H9 (cell line): Measurements from ENCODE around the gene KIF12. TPM values are rescaled to one million over a fixed set of nuclear protein-coding genes. Genes with fewer than 3 reads are reported as not detected.

ENCODE experiments used
- DNase-seq: peaks from one replicate; pipeline ENCODE4 v3.0.0-alpha.2; 2017
- H2AFZ ChIP-seq: one replicate; pipeline ENCODE4 v1.6.1; 2013; ENCODE audit warnings: mild to moderate bottlenecking, low read length, control low read depth, moderate library complexity
- H2AK5ac ChIP-seq: 2 replicates; pipeline ENCODE4 v1.6.1; 2013; ENCODE audit warnings: low read length, control low read depth, mixed read lengths; ENCODE audit not compliant: insufficient read length
- H2BK120ac ChIP-seq: one replicate; pipeline ENCODE4 v1.6.1; 2013; ENCODE audit warnings: low read depth, mild to moderate bottlenecking, low read length, control low read depth, inconsistent platforms; ENCODE audit not compliant: poor library complexity, severe bottlenecking
- H2BK12ac ChIP-seq: 2 replicates; pipeline ENCODE4 v1.6.1; 2013; ENCODE audit warnings: low read length, control low read depth, mixed read lengths, low read depth; ENCODE audit not compliant: insufficient read length
- H2BK15ac ChIP-seq: 2 replicates; pipeline ENCODE4 v1.6.1; 2013; ENCODE audit warnings: low read depth, low read length, control low read depth
- H2BK20ac ChIP-seq: one replicate; pipeline ENCODE4 v1.6.1; 2013; ENCODE audit warnings: low read depth, mild to moderate bottlenecking, low read length, control low read depth, inconsistent platforms; ENCODE audit not compliant: poor library complexity, severe bottlenecking
- H2BK5ac ChIP-seq: 2 replicates; pipeline ENCODE4 v1.6.1; 2013; ENCODE audit warnings: low read length, control low read depth, mixed read lengths; ENCODE audit not compliant: insufficient read length
- H3K14ac ChIP-seq: 2 replicates; pipeline ENCODE4 v1.6.1; 2013; ENCODE audit warnings: low read length, control low read depth; ENCODE audit not compliant: insufficient read depth
- H3K18ac ChIP-seq: 2 replicates; pipeline ENCODE4 v1.6.1; 2013; ENCODE audit warnings: low read depth, mild to moderate bottlenecking, mixed read lengths, low read length, control low read depth; ENCODE audit not compliant: insufficient read length
- H3K23ac ChIP-seq: 2 replicates; pipeline ENCODE4 v1.6.1; 2013; ENCODE audit warnings: low read length, control low read depth, mixed read lengths, low read depth; ENCODE audit not compliant: insufficient read length
- H3K23me2 ChIP-seq: 2 replicates; pipeline ENCODE4 v1.6.1; 2013; ENCODE audit warnings: low read depth, mild to moderate bottlenecking, mixed read lengths, low read length, control low read depth; ENCODE audit not compliant: insufficient read length, poor library complexity, severe bottlenecking
- H3K27ac ChIP-seq: 2 replicates; pipeline ENCODE4 v1.5.1; 2013; ENCODE audit warnings: low read length, control low read depth, mixed read lengths, low read depth; ENCODE audit not compliant: insufficient read length
- H3K27me3 ChIP-seq: 2 replicates; pipeline ENCODE4 v1.6.1; 2013; ENCODE audit warnings: low read length, control low read depth, inconsistent platforms; ENCODE audit not compliant: insufficient read depth
- H3K4ac ChIP-seq: 2 replicates; pipeline ENCODE4 v1.6.1; 2013; ENCODE audit warnings: low read depth, mild to moderate bottlenecking, control low read depth, inconsistent platforms, low read length, moderate library complexity
- H3K4me1 ChIP-seq: 2 replicates; pipeline ENCODE4 v1.6.1; 2013; ENCODE audit warnings: low read length, control low read depth, inconsistent platforms; ENCODE audit not compliant: insufficient read depth
- H3K4me2 ChIP-seq: 2 replicates; pipeline ENCODE4 v1.6.1; 2013; ENCODE audit warnings: low read length, control low read depth, mixed read lengths; ENCODE audit not compliant: insufficient read length, insufficient read depth
- H3K56ac ChIP-seq: 2 replicates; pipeline ENCODE4 v1.6.1; 2013; ENCODE audit warnings: low read depth, mild to moderate bottlenecking, mixed read lengths, low read length, control low read depth; ENCODE audit not compliant: insufficient read length
- H3K79me1 ChIP-seq: 2 replicates; pipeline ENCODE4 v1.6.1; 2013; ENCODE audit warnings: low read depth, mild to moderate bottlenecking, moderate library complexity, low read length, control low read depth, inconsistent platforms; ENCODE audit not compliant: insufficient read depth, poor library complexity, severe bottlenecking
- H3K79me2 ChIP-seq: 2 replicates; pipeline ENCODE4 v1.6.1; 2013; ENCODE audit warnings: low read length, control low read depth, inconsistent platforms; ENCODE audit not compliant: insufficient read depth
- H3K9ac ChIP-seq: 2 replicates; pipeline ENCODE4 v1.6.1; 2013; ENCODE audit warnings: low read length, control low read depth, mixed read lengths; ENCODE audit not compliant: insufficient read length; ENCODE audit errors: extremely low read depth
- H3K9me3 ChIP-seq: one replicate; pipeline ENCODE4 v1.6.1; 2013; ENCODE audit warnings: low read depth, low read length, inconsistent platforms; ENCODE audit not compliant: control insufficient read depth
- H3T11ph ChIP-seq: one replicate; pipeline ENCODE4 v1.6.1; 2013; ENCODE audit warnings: mild to moderate bottlenecking, low read length, control low read depth, inconsistent platforms
- H4K20me1 ChIP-seq: one replicate; pipeline ENCODE4 v1.6.1; 2013; ENCODE audit not compliant: control insufficient read depth, insufficient read length, insufficient read depth
- H4K5ac ChIP-seq: 2 replicates; pipeline ENCODE4 v1.6.1; 2013; ENCODE audit warnings: low read depth, mild to moderate bottlenecking, mixed read lengths, low read length, control low read depth; ENCODE audit not compliant: insufficient read length
- H4K8ac ChIP-seq: replicated peaks from 2 replicates; pipeline ENCODE4 v1.6.1; 2013; ENCODE audit warnings: low read length, control low read depth, mixed read lengths, low read depth; ENCODE audit not compliant: insufficient read length
- H4K91ac ChIP-seq: 2 replicates; pipeline ENCODE4 v1.6.1; 2013; ENCODE audit warnings: low read depth, mild to moderate bottlenecking, moderate library complexity, mixed read lengths, low read length, control low read depth; ENCODE audit not compliant: insufficient read length
- H3K27ac Mint-ChIP-seq, 3 experiments: 2 replicates in 2 of 3; 3 replicates in 1 of 3; pipeline ENCODE4 v1.8.0; 2020 to 2021; ENCODE audit warnings: mixed read lengths in 3 of 3, mild to moderate bottlenecking in 1 of 3, moderate library complexity in 1 of 3
- H3K27me3 Mint-ChIP-seq: 2 replicates; pipeline ENCODE4 v1.8.0; 2021; ENCODE audit warnings: low read depth, mild to moderate bottlenecking, moderate library complexity, mixed read lengths
- H3K36me3 Mint-ChIP-seq, 3 experiments: 2 replicates in 2 of 3; 3 replicates in 1 of 3; pipeline ENCODE4 v1.8.0; 2020 to 2021; ENCODE audit warnings: low read depth in 3 of 3, mixed read lengths in 3 of 3; ENCODE audit not compliant: insufficient read depth in 1 of 3
- H3K4me1 Mint-ChIP-seq, 2 experiments: 2 replicates each; pipeline ENCODE4 v1.8.0; 2020; ENCODE audit warnings: mixed read lengths in 2 of 2
- H3K4me3 Mint-ChIP-seq, 2 experiments: 2 replicates in 1 of 2; 3 replicates in 1 of 2; pipeline ENCODE4 v1.8.0; 2020 to 2021; ENCODE audit warnings: mild to moderate bottlenecking in 2 of 2, mixed read lengths in 2 of 2, moderate library complexity in 1 of 2
- H3K9me3 Mint-ChIP-seq, 2 experiments: 2 replicates in 1 of 2; 3 replicates in 1 of 2; pipeline ENCODE4 v1.8.0; 2020; ENCODE audit warnings: mild to moderate bottlenecking in 2 of 2, mixed read lengths in 2 of 2, moderate library complexity in 1 of 2
- CTCF ChIP-seq: fragments of 200-600 bp; sonication (generic); conservative IDR thresholded peaks from 3 replicates; pipeline ENCODE4 v1.8.0; 2021; ENCODE audit warnings: antibody characterized with exemption, mild to moderate bottlenecking
- total RNA-seq: library from RNA; stranded (reverse); gene quantifications from 2 replicates; pipeline ENCODE4 v1.2.1, GENCODE V29; 2021

KIF12 gene
- total RNA-seq, 1 experiment from 2014 or later: 3.3 TPM

- Histone ChIP-seq H2AK5ac (no peak overlapping the region), H3K4ac (no peak overlapping the region)
These were observed 3.4 kb upstream of the KIF12 start for GRCh38 chr9:114102484-114102883.

More at GRCh38 chr9:114102484-114102883, 3.4 kb upstream of the KIF12 start:
- Histone ChIP-seq H3K9ac (no peak overlapping the region), H4K5ac (no peak overlapping the region), H2BK12ac (no peak overlapping the region), H3K4me2 (no peak overlapping the region), H2BK20ac (no peak overlapping the region), H3K27ac (no peak overlapping the region), H2BK120ac (no peak overlapping the region), H3K14ac (no peak overlapping the region), H2AFZ (no peak overlapping the region), H3K18ac (no peak overlapping the region), H3K56ac (no peak overlapping the region), H3T11ph (no peak overlapping the region), H3K79me1 (no peaks in the 10 kb centered on the region), H4K91ac (no peak overlapping the region), H4K20me1 (no peaks in the 10 kb centered on the region), H3K27me3 (peaks cover 2% of the 10 kb centered on the region; the same call in 1 of the 2 replicates), H2BK15ac (no peak overlapping the region), H3K23ac (no peak overlapping the region), H4K8ac (no peak overlapping the region), H3K23me2 (peaks cover 7% of the 10 kb centered on the region), H3K9me3 (no peaks in the 10 kb centered on the region), H3K79me2 (no peaks in the 10 kb centered on the region), H2BK5ac (no peak overlapping the region), H3K4me1 (0 out of 2 replicates have a peak, but pooled peaks cover 2% of the 10 kb centered on the region)
- Mint-ChIP-seq H3K27ac (no peak overlapping the region), H3K27me3 (peaks cover 78% of the 10 kb centered on the region), H3K36me3 (peaks cover 2 to 4% (median 3%) of the 10 kb centered on the region in 3 experiments; a peak in 4 of 7 replicates), H3K4me3 (no peak overlapping the region), H3K4me1 (peaks cover 8 to 18% of the 10 kb centered on the region in 2 experiments), H3K9me3 (peaks cover 12% of the 10 kb centered on the region in 2 experiments)
- DNase-seq: no peak
- no peak for TF ChIP-seq CTCF
